Caco-2 (cell line): Measurements from ENCODE around the gene RYR2. TPM values are rescaled to one million over a fixed set of nuclear protein-coding genes. Genes with fewer than 3 reads are reported as not detected.

Source experiments
- BruUV-seq: library from RNA; stranded (reverse); fragments of 400-500 nt; replicated peaks from 2 replicates; lab custom pipeline; 2021; lab: Mats Ljungman, UMichigan
- CTCF ChIA-PET: fragments of 300-600 bp; sonication (Branson Sonifier 250); formaldehyde crosslinking; loops from one replicate; lab custom pipeline; 2022; ENCODE audit warnings: antibody characterized with exemption; lab: Charles Lee
- POLR2A ChIA-PET: fragments of 300-600 bp; sonication (Branson Sonifier 250); formaldehyde crosslinking; loops from one replicate; lab custom pipeline; 2022; ENCODE audit warnings: antibody characterized with exemption; lab: Charles Lee
- DNase-seq, 2 experiments: peaks; one replicate each; pipeline versions ENCODE4 v3.0.0 to v3.0.0-alpha.2; 2020 to 2022
- H3K27me3 ChIP-seq: replicated peaks from 2 replicates; pipeline ENCODE4 v1.6.0; 2011; ENCODE audit warnings: low read length; ENCODE audit not compliant: control insufficient read depth, insufficient read depth
- H3K36me3 ChIP-seq: 2 replicates; pipeline ENCODE4 v1.5.1; 2011; ENCODE audit warnings: low read length; ENCODE audit not compliant: control insufficient read depth, insufficient read depth
- H3K4me1 ChIP-seq: fragments of 250-450 bp; sonication (Bioruptor Pico); 2 replicates; pipeline ENCODE4 v1.5.1; 2020; ENCODE audit warnings: mild to moderate bottlenecking
- H3K4me3 ChIP-seq: 2 replicates; pipeline ENCODE4 v1.5.1; 2011; ENCODE audit warnings: low read depth, mild to moderate bottlenecking, control low read depth, low read length
- H3K9me3 ChIP-seq: fragments of 250-450 bp; sonication (Bioruptor Pico); 2 replicates; pipeline ENCODE4 v1.5.1; 2020; ENCODE audit warnings: mild to moderate bottlenecking, moderate library complexity
- H3K27ac Mint-ChIP-seq: one replicate; pipeline ENCODE4 v1.8.0; 2022; ENCODE audit warnings: mixed read lengths; ENCODE audit not compliant: unreplicated experiment
- H3K27me3 Mint-ChIP-seq: one replicate; pipeline ENCODE4 v1.8.0; 2022; ENCODE audit warnings: mixed read lengths; ENCODE audit not compliant: insufficient read depth, unreplicated experiment
- H3K36me3 Mint-ChIP-seq: one replicate; pipeline ENCODE4 v1.8.0; 2022; ENCODE audit warnings: mild to moderate bottlenecking, mixed read lengths; ENCODE audit not compliant: insufficient read depth, unreplicated experiment
- H3K4me1 Mint-ChIP-seq: one replicate; pipeline ENCODE4 v1.8.0; 2022; ENCODE audit warnings: low read depth, mixed read lengths; ENCODE audit not compliant: unreplicated experiment
- H3K4me3 Mint-ChIP-seq: one replicate; pipeline ENCODE4 v1.8.0; 2022; ENCODE audit warnings: mild to moderate bottlenecking, moderate library complexity, mixed read lengths; ENCODE audit not compliant: unreplicated experiment
- H3K9me3 Mint-ChIP-seq: one replicate; pipeline ENCODE4 v1.8.0; 2022; ENCODE audit warnings: mixed read lengths; ENCODE audit not compliant: unreplicated experiment
- CTCF ChIP-seq, 2 experiments: fragments of 200-600 bp in 1 of 2; IDR thresholded peaks; 1 replicate in 1 of 2; 2 replicates in 1 of 2; pipeline versions ENCODE4 v1.5.1 to v1.8.0; 2011 to 2022; ENCODE audit warnings: antibody characterized with exemption in 1 of 2, control low read depth in 1 of 2, inconsistent platforms in 1 of 2, low read depth in 1 of 2, low read length in 1 of 2, mild to moderate bottlenecking in 1 of 2, moderate library complexity in 1 of 2; ENCODE audit not compliant: insufficient read depth in 1 of 2, severe bottlenecking in 1 of 2, unreplicated experiment in 1 of 2
- intact Hi-C: fragments of 100-400 bp; cut with micrococcal nuclease; formaldehyde crosslinking; loops from one replicate; pipeline ENCODE4 v1.10.0; 2022; ENCODE audit not compliant: unreplicated experiment
- total RNA-seq: library from RNA; stranded (reverse); gene quantifications from 2 replicates; pipeline ENCODE4 v1.2.3, GENCODE V29; 2022

The RYR2 gene
- total RNA-seq, 1 experiment from 2014 or later, result 3.4 TPM

- H3K4me1 ChIP-seq, result no peaks in the 10 kb centered on the region
- Mint-ChIP-seq H3K4me1 (no peaks in the 10 kb centered on the region), H3K27ac (no peak overlapping the region), H3K27me3 (no peaks in the 10 kb centered on the region), H3K9me3 (no peaks in the 10 kb centered on the region), H3K36me3 (peaks cover 4% of the 10 kb centered on the region), H3K4me3 (no peak overlapping the region)
- H3K9me3 ChIP-seq, result no peaks in the 10 kb centered on the region
- ChIA-PET POLR2A (no interaction called here), CTCF (no interaction called here)
- no peak for DNase-seq
- BruUV-seq, result no TSS peak
- no peak for TF ChIP-seq CTCF (IDR thresholded peaks at IDR 0.05; ENCODE audit: insufficient read depth in 1 of 2, low read depth in 1 of 2, low read length in 1 of 2, severe bottlenecking in 1 of 2, unreplicated experiment in 1 of 2)
- H3K36me3 ChIP-seq, result no peaks in the 10 kb centered on the region
- no peak overlapping the region for H3K4me3 ChIP-seq
- intact Hi-C loops, result no loop called here
- H3K27me3 ChIP-seq, result no peaks in the 10 kb centered on the region
These were observed 461.3 kb downstream of the RYR2 start for GRCh38 chr1:237503292-237503691.

- intact Hi-C loops, result no loop called here
- POLR2A ChIA-PET, result no interaction called here
These were observed 465.0 kb downstream of the RYR2 start for GRCh38 chr1:237507005-237507404.

GRCh38 chr1:237509748-237510147, 467.8 kb downstream of the RYR2 start:
- Histone ChIP-seq H3K9me3 (no peaks in the 10 kb centered on the region), H3K4me3 (no peak overlapping the region), H3K4me1 (no peaks in the 10 kb centered on the region), H3K36me3 (no peaks in the 10 kb centered on the region), H3K27me3 (no peaks in the 10 kb centered on the region)
- intact Hi-C loops, result no loop called here
- ChIA-PET POLR2A (no interaction called here), CTCF (no interaction called here)
- no peak for DNase-seq
- no TSS peak for BruUV-seq
- no peaks in the 10 kb centered on the region for H3K4me1 Mint-ChIP-seq
- no peak overlapping the region for H3K27ac Mint-ChIP-seq
- peaks cover 5% of the 10 kb centered on the region for H3K36me3 Mint-ChIP-seq
- no peaks in the 10 kb centered on the region for H3K9me3 Mint-ChIP-seq
- H3K4me3 Mint-ChIP-seq, result no peak overlapping the region
- H3K27me3 Mint-ChIP-seq, result peaks cover 7% of the 10 kb centered on the region
- TF ChIP-seq CTCF (IDR thresholded peaks at IDR 0.05; ENCODE audit: insufficient read depth in 1 of 2, low read depth in 1 of 2, low read length in 1 of 2, severe bottlenecking in 1 of 2, unreplicated experiment in 1 of 2), result no peak

More at GRCh38 chr1:237507005-237507404, 465.0 kb downstream of the RYR2 start:
- no TSS peak for BruUV-seq
- no peak for TF ChIP-seq CTCF (IDR thresholded peaks at IDR 0.05; ENCODE audit: insufficient read depth in 1 of 2, low read depth in 1 of 2, low read length in 1 of 2, severe bottlenecking in 1 of 2, unreplicated experiment in 1 of 2)
- Mint-ChIP-seq H3K36me3 (peaks cover 5% of the 10 kb centered on the region), H3K9me3 (no peaks in the 10 kb centered on the region), H3K4me1 (no peaks in the 10 kb centered on the region), H3K27ac (no peak overlapping the region), H3K27me3 (peaks cover 7% of the 10 kb centered on the region), H3K4me3 (no peak overlapping the region)
- H3K27me3 ChIP-seq, result no peaks in the 10 kb centered on the region
- H3K4me3 ChIP-seq, result no peak overlapping the region
- H3K9me3 ChIP-seq, result no peaks in the 10 kb centered on the region
- H3K36me3 ChIP-seq, result no peaks in the 10 kb centered on the region
- CTCF ChIA-PET, result no interaction called here
- no peaks in the 10 kb centered on the region for H3K4me1 ChIP-seq
- no peak for DNase-seq
